K562 (cell line): ENCODE results near the gene QARS1. TPM values are rescaled to one million over a fixed set of nuclear protein-coding genes. Genes with fewer than 3 reads are reported as not detected.

Experiments used
- ATAC-seq: fragments of 200-7000 bp; cut with Tn5 transposase; 3 replicates; pipeline ENCODE4 v1.9.1; 2020; ENCODE audit warnings: moderate library complexity
- BruUV-seq: library from RNA; stranded (reverse); fragments of 400-500 nt; replicated peaks from 2 replicates; lab custom pipeline; 2021; lab: Mats Ljungman, UMichigan
- CTCF ChIA-PET: fragments of 300-600 bp; formaldehyde crosslinking; extraction: SDS; loops from one replicate; lab custom pipeline; 2021; ENCODE audit warnings: low intra/inter-chr PET ratio; lab: Yijun Ruan, JAX
- POLR2A ChIA-PET: fragments of 300-600, 350-650 bp; sonication (Branson Sonifier 250); formaldehyde crosslinking; extraction: SDS; loops from one replicate; lab custom pipeline; 2021; ENCODE audit warnings: antibody characterized with exemption, inconsistent platforms; lab: Yijun Ruan, JAX
- DNase-seq, 4 experiments: peaks; one replicate each; pipeline versions ENCODE4 v3.0.0 to v3.0.0-alpha.2; 2011 to 2018; ENCODE audit warnings: low spot score in 3 of 4, mixed read lengths in 3 of 4; ENCODE audit errors: extremely low read depth in 1 of 4
- FAIRE-seq: peaks from 2 replicates; lab custom pipeline; 2011; peaks lifted over from hg19 to GRCh38; lab: Jason Lieb, UNC
- H2AFZ ChIP-seq: 2 replicates; pipeline ENCODE4 v1.6.0; 2011; ENCODE audit warnings: low read depth, low read length, control low read depth, inconsistent platforms
- H3K27ac ChIP-seq: fragments of 200-600 bp; 3 replicates; pipeline ENCODE4 v1.8.0; 2011; ENCODE audit warnings: low read depth, mild to moderate bottlenecking, control low read depth, inconsistent platforms, low read length, moderate library complexity, mixed read lengths; ENCODE audit errors: extremely low read depth
- H3K27me3 ChIP-seq, 2 experiments: fragments of 300-600 bp in 1 of 2; 2 replicates in 1 of 2; 3 replicates in 1 of 2; pipeline versions ENCODE4 v1.6.0 to v1.8.0; 2011; ENCODE audit warnings: inconsistent platforms in 2 of 2, low read length in 2 of 2, mild to moderate bottlenecking in 1 of 2, mixed read lengths in 1 of 2, moderate library complexity in 1 of 2; ENCODE audit not compliant: control insufficient read depth in 2 of 2, insufficient read depth in 2 of 2
- H3K36me3 ChIP-seq: fragments of 300-600 bp; 3 replicates; pipeline ENCODE4 v1.8.0; 2011; ENCODE audit warnings: mild to moderate bottlenecking, low read length, inconsistent platforms; ENCODE audit not compliant: control insufficient read depth, insufficient read depth
- H3K4me1 ChIP-seq, 2 experiments: fragments of 200-600 bp in 1 of 2; replicated peaks in 1 of 2; 2 replicates in 1 of 2; 3 replicates in 1 of 2; pipeline versions ENCODE4 v1.5.1 to v1.8.0; 2011; ENCODE audit warnings: inconsistent platforms in 2 of 2, low read length in 2 of 2, mild to moderate bottlenecking in 1 of 2, mixed read lengths in 1 of 2, moderate library complexity in 1 of 2; ENCODE audit not compliant: control insufficient read depth in 2 of 2, insufficient read depth in 2 of 2
- H3K4me2 ChIP-seq: 2 replicates; pipeline ENCODE4 v1.6.1; 2011; ENCODE audit warnings: low read length, control low read depth, inconsistent platforms, mixed read lengths; ENCODE audit not compliant: insufficient read depth
- H3K4me3 ChIP-seq: fragments of 200-600 bp; sonication (generic), shearing (Covaris generic); 2 replicates; pipeline ENCODE4 v1.5.1; 2016; ENCODE audit warnings: control low read depth, inconsistent platforms
- H3K79me2 ChIP-seq: fragments of 200-600 bp; 3 replicates; pipeline ENCODE4 v1.8.0; 2011; ENCODE audit warnings: low read length, inconsistent platforms; ENCODE audit not compliant: control insufficient read depth, insufficient read depth
- H3K9ac ChIP-seq, 2 experiments: 2 replicates each; pipeline versions ENCODE4 v1.6.0 to v1.6.1; 2011; ENCODE audit warnings: low read depth in 2 of 2, low read length in 2 of 2, control low read depth in 1 of 2, inconsistent platforms in 1 of 2, mild to moderate bottlenecking in 1 of 2, mixed read lengths in 1 of 2; ENCODE audit not compliant: insufficient read depth in 1 of 2
- H3K9me1 ChIP-seq: one replicate; pipeline ENCODE4 v1.6.0; 2011; ENCODE audit warnings: inconsistent platforms, mild to moderate bottlenecking, low read length, moderate library complexity; ENCODE audit not compliant: control insufficient read depth, insufficient read depth
- H3K9me3 ChIP-seq: replicated peaks from 2 replicates; pipeline ENCODE4 v1.5.1; 2011; ENCODE audit warnings: low read depth, low read length, inconsistent platforms; ENCODE audit not compliant: control insufficient read depth, insufficient read depth
- H4K20me1 ChIP-seq: replicated peaks from 2 replicates; pipeline ENCODE4 v1.6.1; 2011; ENCODE audit warnings: low read length, inconsistent platforms, mixed read lengths; ENCODE audit not compliant: control insufficient read depth, insufficient read depth
- CBFA2T2 ChIP-seq: fragments of 450-650 bp; conservative IDR thresholded peaks from 2 replicates; pipeline ENCODE4 v1.6.1; 2017; ENCODE audit warnings: mild to moderate bottlenecking
- ZBED1 ChIP-seq: IDR thresholded peaks from 2 replicates; pipeline ENCODE4 v1.6.1; 2014
- ZBTB11 ChIP-seq, 3 experiments: fragments of 200-800 bp in 1 of 3; fragments of 250-450 bp in 1 of 3; fragments of 450-650 bp in 1 of 3; sonication (Bioruptor Pico) in 1 of 3; sonication (Bioruptor generic) in 1 of 3; formaldehyde crosslinking in 1 of 3; IDR thresholded peaks; 2 replicates each; pipeline versions ENCODE4 v1.6.1 to v1.8.0; 2016 to 2022; ENCODE audit warnings: mild to moderate bottlenecking in 2 of 3, missing genetic modification characterization in 2 of 3, missing compliant biosample characterization in 1 of 3, moderate library complexity in 1 of 3
- WGBS: fragments of 100-300 bp; shearing (Covaris generic); methylation state at CpG from one replicate; pipeline ENCODE4 v1.1.6; 2016; ENCODE audit warnings: low coverage, mixed read lengths; ENCODE audit not compliant: insufficient coverage; ENCODE audit errors: missing lambda C conversion rate; 5-methylcytosine and 5-hydroxymethylcytosine counted together
- in situ Hi-C: fragments of 300-500 bp; cut with MboI; formaldehyde crosslinking; loops from 4 replicates; pipeline ENCODE4 v1.15.0; 2018; ENCODE audit warnings: inconsistent platforms, mixed read lengths
- intact Hi-C: fragments of 100-400 bp; cut with micrococcal nuclease; formaldehyde crosslinking; loops from 2 replicates; pipeline ENCODE4 v1.14.2; 2022
- polyA plus RNA-seq, 8 experiments: library from polyadenylated mRNA; depleted of rRNA in 4 of 8; stranded (reverse) in 5 of 8; unstranded in 3 of 8; fragments of >200 nt; fragmentation: Nextera tagmentation in 2 of 8; fragmentation: Illumina TruSeq in 1 of 8; extraction: Ambion mirVana in 2 of 8; extraction: Trizol in 1 of 8; gene quantifications; 2 replicates each; pipeline versions ENCODE4 v1.2.1 to v1.2.3, GENCODE V29; 2011 to 2014; ENCODE audit warnings: inconsistent platforms in 1 of 8, missing spikeins in 1 of 8
- total RNA-seq, 7 experiments: library from RNA; depleted of rRNA in 6 of 7; stranded (reverse); fragments of >200 nt in 6 of 7; fragmentation: Illumina TruSeq in 2 of 7; extraction: Trizol in 2 of 7; gene quantifications; 2 replicates each; pipeline versions ENCODE4 v1.2.1 to v1.2.3, GENCODE V29; 2011 to 2021; ENCODE audit warnings: low replicate concordance in 1 of 7

QARS1 gene
- total and polyA plus RNA-seq, 9 of the 15 experiments (the other 6 are each of a cell fraction or from before 2014, with no cell fraction given): 148 to 310 (median 273) TPM

GRCh38 chr3:49131040-49131439 lies 26.5 kb upstream of the QARS1 start:
- H3K27me3 ChIP-seq: no peaks in the 10 kb centered on the region
- H4K20me1 ChIP-seq: no peaks in the 10 kb centered on the region
- ATAC-seq (no peak), DNase-seq (no peak), FAIRE-seq (no peak)
- no TSS peak for BruUV-seq
- H3K9me3 ChIP-seq: no peaks in the 10 kb centered on the region
- no peak overlapping the region for H3K4me3 ChIP-seq
- TF ChIP-seq CBFA2T2 (no peak), ZBED1 (no peak), ZBTB11 (CRISPR knock-in tag; IDR thresholded peaks at IDR 0.05) (no peak)
- H3K9ac ChIP-seq: no peak overlapping the region
- H3K9me1 ChIP-seq: no peaks in the 10 kb centered on the region
- peaks cover 2 to 32% of the 10 kb centered on the region in 2 experiments; a peak in 4 of 5 replicates for H3K4me1 ChIP-seq
- 81% methylated on average over 12 of the region's 12 CpGs for WGBS
- no peaks in the 10 kb centered on the region; the same call in 2 of the 3 replicates for H3K79me2 ChIP-seq
- H3K36me3 ChIP-seq: no peaks in the 10 kb centered on the region
- intact Hi-C loops (no loop called here), in situ Hi-C loops (no loop called here)
- H3K27ac ChIP-seq: no peak overlapping the region
- H2AFZ ChIP-seq: no peak overlapping the region
- POLR2A ChIA-PET: interaction anchor here (0.6 to 2.4 kb wide), 3 partner anchors 10 to 174 kb away, joined by 3 to 8 read pairs (median 3); partner anchors contain the start of gene USP19
- no peak overlapping the region for H3K4me2 ChIP-seq
- CTCF ChIA-PET: no interaction called here
